GM12892 (cell line): ENCODE measurements around the gene CLDN6.

Source experiments
- POLR2A ChIP-seq: IDR thresholded peaks from 2 replicates; pipeline ENCODE4 v1.6.1; 2011; ENCODE audit warnings: low read depth, low read length, control low read depth
- TAF1 ChIP-seq: IDR thresholded peaks from 2 replicates; pipeline ENCODE4 v1.6.1; 2011; ENCODE audit warnings: low read depth, mild to moderate bottlenecking, control low read depth, low read length, borderline replicate concordance

DNA sequence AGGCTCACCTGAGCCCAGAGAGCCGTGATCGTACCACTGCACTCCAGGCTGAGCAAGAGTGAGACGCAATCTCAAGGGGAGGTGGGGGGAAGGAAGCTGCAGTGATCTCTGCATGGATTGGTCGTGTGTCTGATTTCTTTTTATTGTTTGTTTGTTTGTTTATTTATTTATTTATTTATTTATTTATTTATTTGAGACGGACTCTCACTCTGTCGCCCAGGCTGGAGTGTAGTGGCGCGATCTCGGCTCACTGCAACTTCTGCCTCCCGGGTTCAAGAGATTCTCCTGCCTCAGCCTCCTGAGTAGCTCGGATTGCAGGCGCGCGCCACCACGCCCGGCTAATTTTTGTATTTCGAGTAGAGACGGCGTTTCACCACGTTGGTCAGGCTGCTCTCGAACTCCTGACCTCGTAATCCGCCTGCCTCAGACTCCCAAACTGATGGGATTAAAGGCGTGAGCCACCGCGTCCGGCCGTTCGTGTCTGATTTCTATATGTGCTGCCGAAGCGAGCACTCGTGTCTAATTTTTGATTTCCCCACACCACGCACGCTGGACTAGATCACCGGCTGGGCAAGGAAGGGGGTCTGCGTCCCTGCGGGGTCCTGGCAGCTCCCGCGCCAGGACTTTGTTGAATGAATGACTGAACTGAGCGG, 1.7 kb upstream of the CLDN6 start:
- TF ChIP-seq POLR2A = no peak
- no peak for TF ChIP-seq TAF1
